ENCODE measurements around the gene SFXN5.

Gene SFXN5

GRCh38 chr2:72953528-72953927 is 118.0 kb downstream of the SFXN5 start:
- no peak for DNase-seq

DNA sequence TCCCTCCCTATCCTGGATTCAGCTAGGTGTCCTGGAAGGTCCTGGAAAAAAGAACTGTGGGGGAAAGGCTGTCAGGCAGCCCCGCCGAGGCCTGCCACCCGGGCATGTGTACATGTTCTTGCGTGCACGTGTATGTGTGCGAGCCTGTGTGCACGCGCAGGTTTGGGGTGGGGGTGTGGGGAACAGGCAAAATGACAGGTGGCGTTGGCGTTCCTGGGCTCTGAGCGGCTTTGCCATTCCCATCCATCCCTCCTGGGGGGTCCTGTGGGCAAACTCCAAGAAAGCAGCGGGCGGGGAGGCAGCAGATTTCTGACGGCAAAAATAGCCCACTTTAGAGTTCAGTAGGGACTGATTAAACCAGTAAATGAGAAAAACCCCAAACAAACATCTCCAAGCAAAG is 118.6 kb downstream of the SFXN5 start:
- DNase-seq, result no peak

GRCh38 chr2:72952110-72952823 is 119.2 kb downstream of the SFXN5 start:
- no peak for DNase-seq

DNA sequence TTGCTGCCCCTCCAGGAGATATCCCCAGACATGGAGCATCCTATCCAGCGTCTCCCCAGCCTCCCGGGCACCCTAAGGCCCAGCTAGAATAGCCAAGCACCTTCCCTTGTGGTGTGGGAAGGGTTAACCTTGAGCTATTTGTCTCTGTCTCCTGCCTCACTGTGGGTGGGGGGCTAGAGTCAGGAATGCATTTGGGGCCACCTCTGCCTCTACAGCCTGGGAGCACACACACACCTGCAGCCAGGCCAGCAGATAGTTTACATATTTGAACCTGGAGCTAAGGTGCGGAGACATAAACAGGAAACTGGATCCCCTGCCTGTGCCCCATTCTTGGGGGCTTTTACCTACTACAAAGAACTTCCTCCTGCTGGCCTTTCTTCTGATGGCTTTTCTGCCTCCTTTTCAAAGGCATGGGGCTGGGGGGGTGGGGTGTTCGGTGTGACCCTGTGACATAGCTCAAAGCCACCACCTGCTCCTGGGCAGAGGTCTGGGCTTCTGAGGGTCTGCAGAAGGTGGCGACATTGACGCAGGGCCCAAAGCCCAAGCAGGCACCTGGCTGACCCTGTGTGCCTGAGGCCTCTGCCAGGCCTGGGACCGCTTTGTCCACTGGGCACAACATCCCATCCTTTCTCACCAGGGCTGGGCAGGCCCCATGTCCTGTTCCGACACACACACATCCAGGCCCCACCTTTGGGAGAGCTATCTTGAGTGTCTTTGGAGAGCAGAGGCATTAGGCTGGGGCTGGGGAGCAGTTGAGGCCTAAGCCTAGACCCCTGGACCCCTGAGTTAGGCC is 120.0 kb downstream of the SFXN5 start:
- no peak for DNase-seq

DNA sequence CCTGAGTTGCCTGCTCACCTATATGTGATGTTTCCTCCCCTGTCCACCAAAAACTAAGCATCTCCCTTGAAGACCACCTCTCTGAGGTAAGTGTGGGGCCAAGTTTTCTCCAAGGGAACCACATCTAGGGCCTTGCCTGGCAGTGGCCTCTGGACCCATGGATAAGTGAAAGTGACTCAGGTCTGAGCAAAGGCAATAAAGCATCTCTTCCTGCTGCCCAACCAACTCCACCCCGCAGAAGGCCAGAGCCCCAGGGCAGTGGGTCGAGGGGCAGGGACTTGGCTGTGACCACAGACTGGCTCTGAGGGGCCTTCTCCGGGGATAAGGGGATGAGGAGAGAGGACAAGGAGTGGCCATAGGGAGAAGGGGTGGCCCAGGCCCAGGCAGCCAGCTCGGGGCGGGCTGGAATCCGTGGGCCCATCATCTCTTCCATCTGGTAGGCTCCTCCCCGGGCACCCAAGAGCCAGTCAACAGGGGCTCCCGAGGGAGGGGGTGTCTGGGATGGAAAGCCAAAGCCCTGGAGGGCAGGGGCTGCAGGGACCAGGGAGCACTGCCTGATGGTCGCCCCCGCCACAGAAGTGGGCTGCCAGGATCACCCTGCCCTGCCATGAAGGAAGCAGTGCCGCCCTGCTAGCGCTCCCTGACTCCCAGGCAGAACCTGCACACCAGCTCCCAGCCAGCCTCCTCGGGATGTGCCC is 120.8 kb downstream of the SFXN5 start:
- DNase-seq, result no peak

DNA sequence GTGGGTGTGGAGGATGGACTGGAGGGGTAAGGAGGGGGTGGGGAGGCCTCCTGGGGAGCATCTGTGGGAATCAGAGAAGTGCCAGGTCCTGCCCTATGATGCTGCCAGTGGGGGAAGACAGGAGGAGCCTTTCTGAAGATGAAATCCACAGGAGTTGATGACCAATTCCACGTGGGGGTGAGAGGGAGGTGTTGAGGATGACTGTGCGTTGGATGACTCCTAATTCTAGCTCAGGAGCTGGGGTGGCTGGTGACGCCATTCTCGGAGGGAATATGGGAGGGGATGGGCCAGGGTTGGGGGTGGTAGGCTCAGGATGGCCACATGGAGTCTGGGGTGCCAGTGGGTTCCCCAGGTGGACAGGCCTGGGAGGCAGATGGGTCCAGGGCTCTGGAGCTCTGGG is 121.9 kb downstream of the SFXN5 start:
- no peak for DNase-seq

DNA sequence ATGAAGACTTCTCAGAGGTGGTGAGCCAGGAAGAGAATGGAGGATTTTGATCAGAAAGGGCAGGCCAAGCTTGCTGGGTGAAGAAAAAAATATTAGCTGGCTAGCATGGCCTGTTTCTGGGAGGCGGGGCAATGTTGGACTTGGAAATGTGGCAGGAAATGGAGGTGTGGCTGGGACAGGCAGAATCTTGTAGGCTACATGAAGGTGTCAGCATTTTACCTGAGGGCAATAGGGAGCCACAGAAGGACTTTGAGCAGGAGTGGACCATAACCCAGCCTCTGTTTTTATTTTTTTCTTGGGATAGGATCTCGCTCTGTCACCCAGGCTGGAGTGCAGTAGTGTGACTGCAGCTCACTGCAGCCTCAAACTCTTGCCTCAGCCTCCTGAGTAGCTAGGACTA is 122.5 kb downstream of the SFXN5 start:
- no peak for DNase-seq

- no peak for DNase-seq
These were observed 123.3 kb downstream of the SFXN5 start for GRCh38 chr2:72947952-72948830.

DNA sequence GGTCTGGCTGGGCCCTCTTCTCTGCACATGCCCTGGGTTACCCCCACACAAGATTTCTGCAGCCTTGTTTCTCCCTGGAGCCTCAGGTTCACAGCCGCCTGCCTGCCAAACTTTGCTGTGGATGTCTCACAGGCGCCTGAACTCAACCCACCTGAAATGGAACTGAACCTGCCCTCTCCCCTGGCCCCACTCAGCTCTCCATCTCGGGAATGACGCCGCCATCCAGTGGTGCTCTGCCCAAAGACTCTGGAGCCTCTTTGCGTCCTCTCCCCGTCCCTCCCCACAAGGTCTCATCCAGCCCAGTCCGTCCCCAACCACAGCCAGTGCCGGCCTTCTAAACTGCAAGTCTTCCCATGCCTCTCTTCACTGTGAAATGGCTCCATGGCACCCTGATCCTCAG is 125.0 kb downstream of the SFXN5 start:
- DNase-seq, result no peak

- DNase-seq, result no peak
These were observed 126.0 kb downstream of the SFXN5 start for GRCh38 chr2:72945450-72946019.

GRCh38 chr2:72944804-72945449 is 126.6 kb downstream of the SFXN5 start:
- no peak for DNase-seq

DNA sequence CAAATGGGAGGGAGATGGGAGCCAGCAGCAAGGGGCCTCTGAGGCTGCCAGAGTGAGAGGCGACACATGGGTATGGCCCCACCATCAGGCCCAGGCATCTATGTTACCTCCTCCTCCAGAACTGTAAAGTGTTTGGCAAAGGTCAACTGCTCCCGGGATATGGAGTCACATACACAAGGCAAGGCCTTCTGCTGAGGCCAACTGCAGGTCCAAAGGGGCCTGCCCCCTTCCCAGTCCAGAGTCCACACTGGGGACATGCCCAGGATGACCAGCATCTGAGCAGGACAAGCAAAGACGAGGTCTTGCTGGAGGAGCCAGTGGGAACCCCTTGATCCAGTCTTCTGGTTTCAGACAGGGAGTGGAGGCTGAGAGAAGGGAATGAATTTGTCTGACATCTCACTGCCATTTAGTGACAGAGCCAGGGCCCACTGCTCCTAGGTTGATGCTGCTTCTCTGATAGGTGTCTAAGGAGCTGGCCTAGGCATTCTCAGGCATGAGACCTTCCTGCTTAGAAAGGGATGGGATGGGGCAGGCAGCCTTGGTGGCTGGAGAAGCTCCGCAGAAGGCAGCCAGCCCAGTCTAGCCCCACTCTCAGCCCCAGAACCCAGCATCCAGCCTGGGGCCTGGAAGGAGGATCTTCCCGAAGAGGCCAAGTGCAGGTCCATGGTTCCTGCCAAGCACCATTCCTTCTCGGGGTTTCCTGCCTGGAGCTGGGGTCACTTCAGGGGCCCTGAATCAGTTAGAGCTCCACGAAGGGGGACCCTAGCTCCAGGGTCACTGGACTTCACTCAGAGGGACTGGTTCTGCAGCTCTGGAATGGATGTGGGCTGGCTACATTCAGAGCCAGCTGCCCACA is 127.7 kb downstream of the SFXN5 start:
- DNase-seq, result no peak

- DNase-seq, result no peak
These were observed 128.6 kb downstream of the SFXN5 start for GRCh38 chr2:72942881-72943418.

GRCh38 chr2:72942293-72942692 is 129.2 kb downstream of the SFXN5 start:
- no peak for DNase-seq

DNA sequence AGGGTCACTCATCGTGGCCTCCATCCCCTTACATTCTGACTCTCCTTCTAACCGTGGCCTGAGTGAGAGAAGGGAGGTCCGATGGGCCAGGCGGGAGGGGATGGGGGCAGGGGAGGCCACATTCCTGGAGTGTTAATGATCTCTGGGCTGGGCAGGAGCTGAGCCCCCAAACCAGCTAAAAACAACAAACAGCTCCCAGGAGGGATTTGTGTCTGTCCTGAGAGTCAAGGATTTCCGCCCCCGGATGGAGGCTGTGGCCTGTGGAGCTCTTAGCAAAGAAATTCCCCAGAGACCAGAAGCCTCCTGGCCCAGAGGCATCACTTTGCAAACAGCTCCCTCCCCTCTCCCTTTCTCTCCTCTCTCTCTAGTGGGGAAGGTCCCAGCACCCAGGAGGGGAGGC is 130.7 kb downstream of the SFXN5 start:
- DNase-seq, result no peak

DNA sequence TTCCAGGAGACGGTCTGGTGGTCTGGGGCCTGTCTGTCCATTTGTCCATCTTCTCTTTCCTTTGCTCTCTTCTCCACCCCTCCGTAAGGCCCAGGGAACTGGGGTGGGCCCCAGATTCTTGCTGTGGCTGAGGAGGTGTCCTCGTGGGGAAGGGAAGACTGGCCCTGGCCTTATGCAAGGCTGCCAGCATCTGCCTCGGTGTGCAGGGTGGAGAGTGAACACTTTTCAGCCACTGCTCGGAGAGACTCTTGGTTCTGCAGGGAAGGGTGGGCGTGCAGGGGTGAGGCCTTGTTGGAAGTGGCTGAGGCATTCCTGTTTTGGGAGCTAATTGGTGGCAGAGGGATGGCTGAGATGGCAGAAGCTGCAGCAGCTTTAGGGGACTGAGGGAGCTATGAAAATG is 131.2 kb downstream of the SFXN5 start:
- no peak for DNase-seq

DNA sequence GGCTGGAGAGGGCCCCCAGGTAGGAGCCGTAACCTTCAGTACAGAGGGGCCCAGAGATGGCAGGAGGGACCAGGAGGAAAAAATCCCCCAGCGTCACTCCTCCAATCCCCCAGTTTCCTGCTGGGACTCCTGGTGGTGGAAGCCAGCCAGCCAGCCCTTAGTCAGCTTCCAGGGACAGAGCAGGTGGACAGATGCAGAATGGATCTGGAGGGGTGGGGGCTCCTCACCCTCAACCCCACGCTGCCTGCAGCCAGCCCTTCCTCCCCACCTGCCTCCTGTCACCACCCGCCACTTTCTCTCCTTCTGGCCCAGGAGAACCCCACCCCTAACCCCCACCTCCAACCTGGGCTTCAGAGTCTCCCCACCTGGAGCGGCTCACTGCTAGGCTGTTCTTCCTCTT is 133.1 kb downstream of the SFXN5 start:
- DNase-seq, result no peak

DNA sequence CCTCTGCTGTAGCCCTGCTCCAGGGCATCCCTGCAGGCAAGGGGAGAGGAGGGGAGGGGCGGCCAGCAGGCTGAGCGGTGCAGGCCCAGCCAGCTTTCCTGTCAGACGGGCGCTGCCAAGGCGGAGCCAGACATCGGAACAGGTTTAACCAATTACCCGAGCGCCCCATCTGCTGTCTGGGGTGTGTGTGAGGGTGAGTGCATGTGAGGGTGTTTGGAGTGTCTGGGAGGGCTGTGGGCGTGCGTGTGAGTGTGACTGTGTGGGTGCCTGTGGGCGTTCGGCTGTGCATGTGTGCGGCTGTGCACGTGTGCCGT is 134.2 kb downstream of the SFXN5 start:
- DNase-seq, result no peak

GRCh38 chr2:72936660-72937355 is 134.7 kb downstream of the SFXN5 start:
- no peak for DNase-seq

- DNase-seq, result no peak
These were observed 135.9 kb downstream of the SFXN5 start for GRCh38 chr2:72935611-72935957.
